Smooth muscle cell (in vitro differentiated cells): ENCODE measurements around the gene LRRC8C. TPM values are rescaled to one million over a fixed set of nuclear protein-coding genes. Genes with fewer than 3 reads are reported as not detected.

Experiments used
- DNase-seq: peaks from one replicate; lab custom pipeline; 2025; ENCODE audit not compliant: unreplicated experiment; lab: John Stamatoyannopoulos, UW
- H2AFZ ChIP-seq: fragments of 200-600 bp; sonication (generic); 2 replicates; pipeline ENCODE4 v1.6.0; 2016; ENCODE audit warnings: antibody characterized with exemption, low read depth, mild to moderate bottlenecking
- H3F3A ChIP-seq: fragments of 200-600 bp; sonication (generic); 2 replicates; pipeline ENCODE4 v1.6.0; 2017; ENCODE audit warnings: antibody characterized with exemption, low read depth
- H3K27ac ChIP-seq: fragments of 200-600 bp; sonication (generic); 2 replicates; pipeline ENCODE4 v1.5.1; 2016; ENCODE audit warnings: low read depth, mild to moderate bottlenecking
- H3K27me3 ChIP-seq: fragments of 200-600 bp; sonication (generic); 2 replicates; pipeline ENCODE4 v1.6.1; 2016; ENCODE audit warnings: low read depth, mild to moderate bottlenecking
- H3K36me3 ChIP-seq: fragments of 200-600 bp; sonication (generic); 2 replicates; pipeline ENCODE4 v1.5.1; 2016; ENCODE audit warnings: low read depth
- H3K4me1 ChIP-seq: fragments of 200-600 bp; sonication (generic); 2 replicates; pipeline ENCODE4 v1.5.1; 2016; ENCODE audit warnings: low read depth
- H3K4me2 ChIP-seq: fragments of 200-600 bp; sonication (generic); 2 replicates; pipeline ENCODE4 v1.6.0; 2016; ENCODE audit warnings: mild to moderate bottlenecking
- H3K4me3 ChIP-seq: fragments of 200-600 bp; sonication (generic); 2 replicates; pipeline ENCODE4 v1.5.1; 2016; ENCODE audit warnings: mild to moderate bottlenecking
- H3K79me2 ChIP-seq: fragments of 200-600 bp; sonication (generic); 2 replicates; pipeline ENCODE4 v1.6.0; 2016; ENCODE audit warnings: low read depth, mild to moderate bottlenecking
- H3K9ac ChIP-seq: fragments of 200-600 bp; sonication (generic); 2 replicates; pipeline ENCODE4 v1.6.0; 2016; ENCODE audit warnings: low read depth
- H3K9me3 ChIP-seq: fragments of 200-600 bp; sonication (generic); replicated peaks from 2 replicates; pipeline ENCODE4 v1.5.1; 2016; ENCODE audit warnings: low read depth
- H4K20me1 ChIP-seq: fragments of 200-600 bp; sonication (generic); 2 replicates; pipeline ENCODE4 v1.6.0; 2016; ENCODE audit warnings: low read depth
- CTCF ChIP-seq: fragments of 200-600 bp; sonication (generic); IDR thresholded peaks from 2 replicates; pipeline ENCODE4 v1.5.1; 2017; ENCODE audit warnings: borderline replicate concordance, mild to moderate bottlenecking, antibody characterized with exemption; ENCODE audit not compliant: insufficient read depth, poor library complexity, severe bottlenecking
- WGBS: methylation state at CpG from one replicate; pipeline ENCODE4 v1.1.7; 2016; ENCODE audit warnings: low lambda C conversion rate; 5-methylcytosine and 5-hydroxymethylcytosine counted together
- polyA plus RNA-seq: library from polyadenylated mRNA; unstranded; fragments of >200 nt; fragmentation: Nextera tagmentation; extraction: Ambion mirVana; gene quantifications from 2 replicates; pipeline ENCODE4 v1.2.1, GENCODE V29; 2016
- total RNA-seq: library from RNA; depleted of rRNA; stranded (reverse); fragments of >200 nt; gene quantifications from 2 replicates; pipeline ENCODE4 v1.2.3, GENCODE V29; 2014

The LRRC8C gene
- total and polyA plus RNA-seq, 2 experiments from 2014 or later, result 2.2 to 7.2 TPM

- TF ChIP-seq CTCF, result no peak
- no peak for DNase-seq
- no peak overlapping the region for H2AFZ ChIP-seq
Observed at GRCh38 chr1:89608319-89608983, 24.5 kb upstream of the LRRC8C start.

GRCh38 chr1:89608984-89609725 lies 23.8 kb upstream of the LRRC8C start:
- no peaks in the 10 kb centered on the region for H4K20me1 ChIP-seq
- 92% methylated on average over 20 of the region's 20 CpGs for WGBS
- H3K4me1 ChIP-seq, result no peaks in the 10 kb centered on the region
- H3K4me2 ChIP-seq, result no peak overlapping the region
- DNase-seq, result no peak
- H3K9me3 ChIP-seq, result no peaks in the 10 kb centered on the region
- no peak overlapping the region for H3K9ac ChIP-seq
- H3K27ac ChIP-seq, result no peak overlapping the region
- no peak overlapping the region for H3K4me3 ChIP-seq
- H3K36me3 ChIP-seq, result no peaks in the 10 kb centered on the region
- H2AFZ ChIP-seq, result no peak overlapping the region
- no peaks in the 10 kb centered on the region for H3K79me2 ChIP-seq
- no peaks in the 10 kb centered on the region for H3K27me3 ChIP-seq
- H3F3A ChIP-seq, result no peaks in the 10 kb centered on the region
- TF ChIP-seq CTCF, result no peak

More at GRCh38 chr1:89608319-89608983, 24.5 kb upstream of the LRRC8C start:
- Histone ChIP-seq H3K4me3 (no peak overlapping the region), H3K4me1 (no peaks in the 10 kb centered on the region), H3K79me2 (no peaks in the 10 kb centered on the region), H3K4me2 (no peak overlapping the region), H3K9ac (no peak overlapping the region), H3K9me3 (no peaks in the 10 kb centered on the region), H3K36me3 (no peaks in the 10 kb centered on the region), H3K27ac (no peak overlapping the region), H3F3A (no peaks in the 10 kb centered on the region), H3K27me3 (no peaks in the 10 kb centered on the region), H4K20me1 (no peaks in the 10 kb centered on the region)
- WGBS, result 59% methylated on average over 9 of the region's 9 CpGs

- H4K20me1 ChIP-seq, result no peaks in the 10 kb centered on the region
- WGBS, result 93% methylated on average over 14 of the region's 14 CpGs
- no peaks in the 10 kb centered on the region for H3F3A ChIP-seq
- H3K36me3 ChIP-seq, result no peaks in the 10 kb centered on the region
- no peak overlapping the region for H3K4me2 ChIP-seq
- no peaks in the 10 kb centered on the region for H3K4me1 ChIP-seq
- no peak overlapping the region for H2AFZ ChIP-seq
- no peaks in the 10 kb centered on the region for H3K9me3 ChIP-seq
- no peaks in the 10 kb centered on the region for H3K27me3 ChIP-seq
- no peak overlapping the region for H3K27ac ChIP-seq
- H3K79me2 ChIP-seq, result no peaks in the 10 kb centered on the region
- no peak for DNase-seq
- no peak overlapping the region for H3K9ac ChIP-seq
- TF ChIP-seq CTCF, result no peak
- H3K4me3 ChIP-seq, result no peak overlapping the region
Observed at GRCh38 chr1:89609781-89610456, 23.0 kb upstream of the LRRC8C start.
